Subcutaneous adipose tissue (tissue), 4 donors: ENCODE measurements around the gene TEX35. TPM values are rescaled to one million over a fixed set of nuclear protein-coding genes. Genes with fewer than 3 reads are reported as not detected.

Experiments
- CTCF ChIP-seq: fragments of 450-650 bp; IDR thresholded peaks from one replicate; pipeline ENCODE4 v1.5.1; 2016; ENCODE audit warnings: low read depth, mild to moderate bottlenecking, control low read depth, antibody characterized with exemption, moderate library complexity
- total RNA-seq, 4 donors: library from RNA; depleted of rRNA; stranded (reverse); fragments of >200 nt; gene quantifications; one replicate each; pipeline ENCODE4 v1.1.0, GENCODE V29; 2016

Gene TEX35
- total RNA-seq, 4 donors from 2014 or later: not detected

GRCh38 chr1:178477373-178477772 is 35.5 kb upstream of the TEX35 start:
- no peak for TF ChIP-seq CTCF

- no peak for TF ChIP-seq CTCF
These were observed 35.1 kb upstream of the TEX35 start for GRCh38 chr1:178477841-178478240.

DNA sequence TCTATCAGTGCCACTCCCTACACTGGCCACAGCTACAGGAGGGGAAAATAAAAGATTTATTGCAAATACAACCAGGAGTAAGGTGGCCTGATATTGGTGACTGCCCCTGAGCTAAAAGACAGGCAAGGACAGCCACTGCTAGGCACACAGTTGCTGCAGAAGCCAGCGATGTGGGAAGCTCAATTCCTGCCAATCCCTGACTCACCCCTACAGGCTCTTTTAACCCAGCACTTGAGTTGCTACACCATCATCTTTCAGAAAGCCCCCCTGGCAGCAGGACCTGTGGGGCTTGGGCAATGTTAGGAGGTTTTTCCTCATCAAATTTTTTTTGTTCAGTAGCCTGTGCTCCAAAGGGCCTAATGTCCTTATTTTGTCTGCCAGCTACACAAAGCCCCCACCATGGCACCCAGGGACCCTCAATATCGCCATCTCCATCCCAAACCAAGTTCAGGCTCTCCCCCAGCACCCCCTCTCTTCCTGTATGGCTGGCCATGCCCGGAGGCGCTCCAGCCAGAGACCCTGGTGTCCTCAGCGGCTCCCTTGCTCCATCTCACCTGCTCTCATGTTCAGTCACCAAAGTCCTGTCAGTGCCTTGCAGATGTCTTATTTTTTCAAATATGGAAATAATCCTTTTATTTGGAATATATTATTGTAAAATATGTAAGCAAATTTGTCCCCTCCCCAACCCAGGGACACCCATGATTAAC is 29.5 kb upstream of the TEX35 start:
- TF ChIP-seq CTCF: no peak

GRCh38 chr1:178484698-178485225 is 28.1 kb upstream of the TEX35 start:
- TF ChIP-seq CTCF: no peak

GRCh38 chr1:178485541-178485981 is 27.3 kb upstream of the TEX35 start:
- TF ChIP-seq CTCF: no peak

- TF ChIP-seq CTCF: no peak
These were observed 26.5 kb upstream of the TEX35 start for GRCh38 chr1:178486100-178487069.
